ENCODE measurements around the gene WDR77.

- TF ChIP-seq POLR2A (IDR thresholded peaks at IDR 0.05) = no peak
- no peak for TF ChIP-seq CTCF (IDR thresholded peaks at IDR 0.05)
These were observed 31.3 kb downstream of the WDR77 start for GRCh38 chr1:111417755-111418154.

Data from lower leg skin (tissue), 3 donors.